Caco-2 (cell line): ENCODE data around the gene TANGO2. TPM values are rescaled to one million over a fixed set of nuclear protein-coding genes. Genes with fewer than 3 reads are reported as not detected.

Experiments
- BruUV-seq: library from RNA; stranded (reverse); fragments of 400-500 nt; replicated peaks from 2 replicates; lab custom pipeline; 2021; lab: Mats Ljungman, UMichigan
- CTCF ChIA-PET: fragments of 300-600 bp; sonication (Branson Sonifier 250); formaldehyde crosslinking; loops from one replicate; lab custom pipeline; 2022; ENCODE audit warnings: antibody characterized with exemption; lab: Charles Lee
- POLR2A ChIA-PET: fragments of 300-600 bp; sonication (Branson Sonifier 250); formaldehyde crosslinking; loops from one replicate; lab custom pipeline; 2022; ENCODE audit warnings: antibody characterized with exemption; lab: Charles Lee
- DNase-seq, 2 experiments: peaks; one replicate each; pipeline versions ENCODE4 v3.0.0 to v3.0.0-alpha.2; 2020 to 2022
- H3K27me3 ChIP-seq: replicated peaks from 2 replicates; pipeline ENCODE4 v1.6.0; 2011; ENCODE audit warnings: low read length; ENCODE audit not compliant: control insufficient read depth, insufficient read depth
- H3K36me3 ChIP-seq: 2 replicates; pipeline ENCODE4 v1.5.1; 2011; ENCODE audit warnings: low read length; ENCODE audit not compliant: control insufficient read depth, insufficient read depth
- H3K4me1 ChIP-seq: fragments of 250-450 bp; sonication (Bioruptor Pico); 2 replicates; pipeline ENCODE4 v1.5.1; 2020; ENCODE audit warnings: mild to moderate bottlenecking
- H3K4me3 ChIP-seq: 2 replicates; pipeline ENCODE4 v1.5.1; 2011; ENCODE audit warnings: low read depth, mild to moderate bottlenecking, control low read depth, low read length
- H3K9me3 ChIP-seq: fragments of 250-450 bp; sonication (Bioruptor Pico); 2 replicates; pipeline ENCODE4 v1.5.1; 2020; ENCODE audit warnings: mild to moderate bottlenecking, moderate library complexity
- H3K27ac Mint-ChIP-seq: one replicate; pipeline ENCODE4 v1.8.0; 2022; ENCODE audit warnings: mixed read lengths; ENCODE audit not compliant: unreplicated experiment
- H3K27me3 Mint-ChIP-seq: one replicate; pipeline ENCODE4 v1.8.0; 2022; ENCODE audit warnings: mixed read lengths; ENCODE audit not compliant: insufficient read depth, unreplicated experiment
- H3K36me3 Mint-ChIP-seq: one replicate; pipeline ENCODE4 v1.8.0; 2022; ENCODE audit warnings: mild to moderate bottlenecking, mixed read lengths; ENCODE audit not compliant: insufficient read depth, unreplicated experiment
- H3K4me1 Mint-ChIP-seq: one replicate; pipeline ENCODE4 v1.8.0; 2022; ENCODE audit warnings: low read depth, mixed read lengths; ENCODE audit not compliant: unreplicated experiment
- H3K4me3 Mint-ChIP-seq: one replicate; pipeline ENCODE4 v1.8.0; 2022; ENCODE audit warnings: mild to moderate bottlenecking, moderate library complexity, mixed read lengths; ENCODE audit not compliant: unreplicated experiment
- H3K9me3 Mint-ChIP-seq: one replicate; pipeline ENCODE4 v1.8.0; 2022; ENCODE audit warnings: mixed read lengths; ENCODE audit not compliant: unreplicated experiment
- CTCF ChIP-seq, 2 experiments: fragments of 200-600 bp in 1 of 2; IDR thresholded peaks; 1 replicate in 1 of 2; 2 replicates in 1 of 2; pipeline versions ENCODE4 v1.5.1 to v1.8.0; 2011 to 2022; ENCODE audit warnings: antibody characterized with exemption in 1 of 2, control low read depth in 1 of 2, inconsistent platforms in 1 of 2, low read depth in 1 of 2, low read length in 1 of 2, mild to moderate bottlenecking in 1 of 2, moderate library complexity in 1 of 2; ENCODE audit not compliant: insufficient read depth in 1 of 2, severe bottlenecking in 1 of 2, unreplicated experiment in 1 of 2
- intact Hi-C: fragments of 100-400 bp; cut with micrococcal nuclease; formaldehyde crosslinking; loops from one replicate; pipeline ENCODE4 v1.10.0; 2022; ENCODE audit not compliant: unreplicated experiment
- total RNA-seq: library from RNA; stranded (reverse); gene quantifications from 2 replicates; pipeline ENCODE4 v1.2.3, GENCODE V29; 2022

The TANGO2 gene
- total RNA-seq, 1 experiment from 2014 or later = 26.6 TPM

GRCh38 chr22:20080776-20081654 lies 60.1 kb downstream of the TANGO2 start:
- Mint-ChIP-seq H3K27ac (peak overlapping the region; percentile 82), H3K27me3 (no peaks in the 10 kb centered on the region), H3K4me3 (peak overlapping the region; percentile 79), H3K36me3 (peaks cover 43% of the 10 kb centered on the region), H3K4me1 (peaks cover 22% of the 10 kb centered on the region), H3K9me3 (no peaks in the 10 kb centered on the region)
- no peaks in the 10 kb centered on the region for H3K27me3 ChIP-seq
- H3K4me3 ChIP-seq = peak overlapping the region; percentile 52
- H3K9me3 ChIP-seq = no peaks in the 10 kb centered on the region
- H3K36me3 ChIP-seq = no peaks in the 10 kb centered on the region
- peak in 1 of 2 experiments; percentile 24 for DNase-seq
- ChIA-PET CTCF (interaction anchor here (0.7 kb wide), 1 partner anchor 389 kb away, joined by 5 read pairs; no protein-coding TSS in a partner anchor), POLR2A (no interaction called here)
- TF ChIP-seq CTCF (IDR thresholded peaks at IDR 0.05; ENCODE audit: insufficient read depth in 1 of 2, low read depth in 1 of 2, low read length in 1 of 2, severe bottlenecking in 1 of 2, unreplicated experiment in 1 of 2) = no peak
- BruUV-seq = no TSS peak
- intact Hi-C loops = loop anchor here (1.0 to 5.0 kb wide), 3 partner anchors 36 to 118 kb away; partner anchors contain the start of genes ARVCF and TRMT2A
- peaks cover 23% of the 10 kb centered on the region for H3K4me1 ChIP-seq

GRCh38 chr22:20083157-20083890 lies 62.4 kb downstream of the TANGO2 start:
- intact Hi-C loops = loop anchor here (5.0 kb wide), 1 partner anchor 66 kb away; the partner anchor contains the start of gene ARVCF
- BruUV-seq = no TSS peak
- peaks cover 23% of the 10 kb centered on the region for H3K4me1 ChIP-seq
- Mint-ChIP-seq H3K9me3 (no peaks in the 10 kb centered on the region), H3K27ac (peak overlapping the region; percentile 59), H3K27me3 (no peaks in the 10 kb centered on the region), H3K36me3 (peaks cover 66% of the 10 kb centered on the region), H3K4me1 (peaks cover 22% of the 10 kb centered on the region), H3K4me3 (peak overlapping the region; percentile 63)
- no peak overlapping the region for H3K4me3 ChIP-seq
- ChIA-PET POLR2A (no interaction called here), CTCF (interaction anchor here (1.0 kb wide), 1 partner anchor 45 kb away, joined by 3 read pairs; no protein-coding TSS in a partner anchor)
- peaks cover 3% of the 10 kb centered on the region for H3K36me3 ChIP-seq
- H3K27me3 ChIP-seq = no peaks in the 10 kb centered on the region
- H3K9me3 ChIP-seq = no peaks in the 10 kb centered on the region
- no peak for TF ChIP-seq CTCF (IDR thresholded peaks at IDR 0.05; ENCODE audit: insufficient read depth in 1 of 2, low read depth in 1 of 2, low read length in 1 of 2, severe bottlenecking in 1 of 2, unreplicated experiment in 1 of 2)
- DNase-seq = no peak
